GM18520 (cell line): Measurements from ENCODE around the gene SLC23A1.
"Not testable (repeated sequence)": the region's sequence is repeated elsewhere in the genome, so short reads cannot be mapped to it uniquely, and the experiment has no call there.

Source experiments
- ATAC-seq: cut with Tn5 transposase; IDR thresholded peaks from one replicate; pipeline ENCODE4 v1.9.1; 2021; ENCODE audit not compliant: unreplicated experiment

Gene SLC23A1

GRCh38 chr5:139383275-139383992 lies at the start of gene SLC23A1:
TSS of gene SLC23A1 (minus strand) at chr5:139383297. CDS start at chr5:139383253, 44 bp downstream.
- ATAC-seq = no peak

GRCh38 chr5:139431706-139432105 lies 48.6 kb upstream of the SLC23A1 start:
- ATAC-seq = no peak

DNA sequence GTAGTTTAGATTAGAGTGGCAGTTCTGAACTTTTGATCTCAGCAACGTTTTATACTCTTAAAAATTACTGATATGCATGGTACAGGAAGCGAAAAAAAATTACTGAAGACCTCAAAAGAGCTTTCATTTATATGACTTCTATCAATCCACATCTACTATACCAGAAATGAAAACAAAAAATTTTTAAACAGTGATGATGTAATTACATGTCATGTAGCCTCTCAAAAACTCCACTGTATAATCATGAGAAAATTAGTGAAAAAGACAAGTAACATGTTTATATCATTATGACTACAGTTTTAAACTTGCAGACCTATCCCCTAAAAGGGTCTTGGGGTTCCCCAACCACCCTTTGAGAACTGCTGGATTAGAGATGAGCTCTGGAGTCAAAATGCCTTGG lies 46.9 kb upstream of the SLC23A1 start:
- no peak for ATAC-seq

- no peak for ATAC-seq
Measured at GRCh38 chr5:139426203-139426885, 43.2 kb upstream of the SLC23A1 start.

DNA sequence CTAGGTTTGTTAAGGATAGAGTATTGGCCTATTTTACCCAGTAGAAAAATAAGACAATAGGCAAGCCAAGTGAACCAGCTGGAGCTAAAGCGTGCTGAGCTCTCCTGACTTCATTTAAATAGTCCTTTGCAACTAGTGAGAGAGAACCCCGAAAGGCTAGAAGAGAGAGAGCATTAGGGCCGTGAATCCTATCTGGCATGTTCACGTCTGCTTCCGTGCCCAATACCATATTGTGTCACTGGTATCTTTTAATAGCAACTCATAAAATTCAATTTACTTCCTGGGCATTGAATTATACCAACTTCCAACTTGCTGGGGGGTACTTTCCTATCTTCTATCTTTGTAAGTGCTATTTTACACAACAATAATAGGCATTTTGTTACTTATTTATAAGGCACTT lies 42.4 kb upstream of the SLC23A1 start:
- no peak for ATAC-seq

GRCh38 chr5:139422307-139422893 lies 39.3 kb upstream of the SLC23A1 start:
- ATAC-seq = peak; percentile 65

- ATAC-seq = no peak
Measured at GRCh38 chr5:139419226-139420192, 36.4 kb upstream of the SLC23A1 start.

- ATAC-seq = no peak
Measured at GRCh38 chr5:139418793-139419192, 35.7 kb upstream of the SLC23A1 start.

DNA sequence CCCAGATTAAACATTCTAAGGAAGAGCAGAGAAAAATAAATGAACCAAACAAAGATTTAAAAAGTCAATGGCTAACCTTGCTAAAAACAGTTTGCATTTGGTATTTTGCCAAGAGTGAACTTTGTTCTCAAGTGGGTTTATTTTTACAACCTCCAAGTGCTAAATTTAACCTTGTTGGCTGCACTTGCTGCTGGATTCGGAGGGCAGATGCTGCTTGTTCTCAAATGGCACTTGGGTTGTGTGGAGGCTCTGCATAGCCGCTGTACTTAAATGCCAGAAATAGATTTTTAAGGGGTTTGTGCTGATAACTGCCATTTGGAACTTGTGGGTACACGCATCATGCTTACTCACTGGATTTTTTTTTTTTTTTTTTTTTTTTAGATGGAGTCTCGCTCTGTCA lies 34.1 kb upstream of the SLC23A1 start:
- no peak for ATAC-seq

DNA sequence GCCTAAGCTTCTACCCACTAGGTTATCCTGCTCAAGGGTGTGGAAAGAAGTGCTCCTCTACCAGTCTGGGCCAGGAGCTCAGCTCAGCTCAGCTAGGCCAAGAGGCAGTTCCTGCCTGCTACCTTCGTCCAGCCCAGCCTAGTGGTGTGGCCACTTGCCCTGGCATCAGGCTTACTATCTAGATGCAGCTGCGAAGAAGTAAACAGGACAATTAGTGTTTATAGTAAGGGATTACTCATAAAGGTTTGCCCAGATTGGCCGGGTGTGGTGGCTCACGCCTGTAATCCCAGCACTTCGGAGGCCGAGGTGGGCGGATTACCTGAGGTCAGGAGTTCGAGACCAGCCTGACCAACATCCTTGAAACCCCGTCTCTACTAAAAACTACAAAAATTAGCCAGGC lies 33.6 kb upstream of the SLC23A1 start:
- ATAC-seq = no peak

GRCh38 chr5:139415869-139416268 lies 32.8 kb upstream of the SLC23A1 start:
- ATAC-seq = no peak

DNA sequence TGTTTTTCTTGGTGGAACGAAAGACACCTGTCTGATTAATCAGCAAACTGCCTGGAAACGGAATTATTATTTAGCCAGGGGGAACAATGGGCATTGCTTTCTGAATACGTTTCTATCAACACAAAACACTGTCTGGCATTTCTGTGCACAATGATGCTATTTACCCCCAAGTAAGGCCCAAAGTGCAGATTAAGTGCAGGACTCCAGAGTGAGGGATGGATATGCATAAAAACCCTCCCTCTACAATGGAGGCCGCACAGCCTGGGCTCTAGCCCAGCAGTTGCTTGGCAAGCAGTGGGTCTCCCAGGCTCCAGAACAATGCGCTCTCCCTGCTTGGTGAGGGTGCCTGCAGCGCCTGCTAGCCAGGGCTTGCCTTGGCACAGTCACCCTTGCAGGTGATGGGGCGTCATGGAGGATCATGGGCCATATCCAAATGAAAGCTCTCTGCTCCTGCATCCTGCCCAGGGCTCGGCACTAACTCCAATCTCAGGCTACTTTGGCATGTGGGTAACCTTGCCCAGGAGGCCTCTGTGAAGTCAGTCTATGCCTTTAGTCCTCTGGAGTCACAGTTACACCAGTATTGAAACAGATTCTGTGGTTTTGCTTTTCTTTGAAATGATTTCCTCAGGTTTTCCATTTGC lies 32.2 kb upstream of the SLC23A1 start:
- no peak for ATAC-seq

- ATAC-seq = no peak
Measured at GRCh38 chr5:139414581-139415130, 31.6 kb upstream of the SLC23A1 start.

- ATAC-seq = no peak
Measured at GRCh38 chr5:139413963-139414362, 30.9 kb upstream of the SLC23A1 start.

GRCh38 chr5:139413153-139413552 lies 30.1 kb upstream of the SLC23A1 start:
- no peak for ATAC-seq

DNA sequence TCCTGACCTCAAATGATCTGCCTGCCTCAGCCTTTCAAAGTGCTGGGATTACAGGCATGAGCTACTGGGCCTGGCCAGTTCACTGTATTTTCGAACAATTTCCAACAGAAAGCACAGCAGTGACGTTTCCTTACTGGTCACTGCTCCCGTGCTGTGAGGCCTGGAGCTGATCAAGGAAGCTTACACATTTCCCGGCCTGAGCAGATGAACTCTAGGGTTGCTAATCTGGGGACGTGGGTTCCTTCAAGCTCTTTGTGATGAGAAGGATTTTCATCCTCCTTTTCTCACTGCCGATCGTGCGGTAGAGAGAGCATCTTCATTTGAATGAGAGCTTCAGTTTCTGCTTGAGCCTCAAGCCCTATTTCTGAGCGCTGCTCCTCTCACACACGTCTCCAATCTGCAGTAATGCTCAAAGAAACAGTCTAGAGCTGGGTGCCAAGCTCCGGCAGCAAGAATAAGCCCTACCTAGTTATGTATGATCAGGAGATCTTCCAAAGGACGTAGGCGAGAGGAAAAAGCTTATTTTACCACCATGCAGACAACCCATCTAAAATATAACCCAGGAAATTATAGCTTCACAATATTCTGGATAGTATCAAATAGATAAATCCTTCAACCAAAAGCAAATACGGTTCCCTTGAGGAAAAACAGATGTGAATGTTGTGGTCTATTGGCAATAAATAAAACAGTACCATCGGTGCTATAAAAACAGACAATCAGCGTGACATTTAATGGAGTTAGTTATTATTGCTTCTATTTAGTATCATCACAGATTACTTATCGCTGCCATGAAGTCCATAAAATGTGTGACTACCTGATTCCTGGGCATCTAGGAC lies 28.1 kb upstream of the SLC23A1 start:
- no peak for ATAC-seq

- no peak for ATAC-seq
Measured at GRCh38 chr5:139410121-139410992, 27.3 kb upstream of the SLC23A1 start.

- ATAC-seq = not testable (repeated sequence)
Measured at GRCh38 chr5:139409116-139409515, 26.0 kb upstream of the SLC23A1 start.
